Tibial nerve (tissue), 3 donors: ENCODE measurements around the gene SPTBN1.

ENCODE experiments used
- EP300 ChIP-seq, 2 donors: sonication (generic); formaldehyde crosslinking; IDR thresholded peaks; one replicate each; pipeline ENCODE4 v1.6.1; 2017; ENCODE audit warnings: antibody characterized with exemption in 2 of 2, mild to moderate bottlenecking in 1 of 2
- POLR2A ChIP-seq, 2 donors: fragments of 450-650 bp; IDR thresholded peaks; one replicate each; pipeline ENCODE4 v1.6.1; 2017; ENCODE audit warnings: antibody characterized with exemption in 2 of 2, mild to moderate bottlenecking in 2 of 2, moderate library complexity in 2 of 2

GRCh38 chr2:54564439-54564838 lies 108.3 kb downstream of the SPTBN1 start:
- TF ChIP-seq POLR2A (IDR thresholded peaks at IDR 0.05) (no peak), EP300 (IDR thresholded peaks at IDR 0.05) (no peak)
